Measurements from ENCODE around the gene TMC5.
"Not testable (repeated sequence)": the region's sequence is repeated elsewhere in the genome, so short reads cannot be mapped to it uniquely, and the experiment has no call there.

Gene TMC5

DNA sequence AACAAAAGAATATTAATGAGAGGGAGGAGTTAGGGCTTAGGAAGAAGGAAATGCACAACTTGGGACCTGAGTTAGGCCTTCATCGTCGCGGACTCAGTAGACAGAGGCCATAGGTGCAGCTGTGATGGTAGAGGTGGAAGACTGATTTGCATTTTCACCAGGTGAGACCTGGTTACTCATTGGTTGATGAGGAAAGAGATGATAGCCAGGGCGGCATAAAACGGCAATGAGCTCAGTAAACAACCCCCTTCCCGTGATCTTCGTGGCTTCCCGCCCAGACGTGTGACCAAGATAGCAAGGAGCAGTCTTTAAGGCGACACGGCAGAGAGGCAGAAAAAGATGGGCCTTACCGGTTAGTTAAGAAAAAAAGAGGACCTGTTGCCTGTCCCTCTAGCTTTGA, at the start of gene TMC5:
TMC5 (plus strand) TSS at position 244 of the 400 bp plus-strand sequence. CDS start 22,156 bp downstream, outside the sequence.
- no peak for DNase-seq

- DNase-seq: not testable (repeated sequence)
Observed at GRCh38 chr16:19372541-19372940, 45.1 kb upstream of the TMC5 start.

- DNase-seq: no peak
Observed at GRCh38 chr16:19374402-19374801, 43.3 kb upstream of the TMC5 start.

DNA sequence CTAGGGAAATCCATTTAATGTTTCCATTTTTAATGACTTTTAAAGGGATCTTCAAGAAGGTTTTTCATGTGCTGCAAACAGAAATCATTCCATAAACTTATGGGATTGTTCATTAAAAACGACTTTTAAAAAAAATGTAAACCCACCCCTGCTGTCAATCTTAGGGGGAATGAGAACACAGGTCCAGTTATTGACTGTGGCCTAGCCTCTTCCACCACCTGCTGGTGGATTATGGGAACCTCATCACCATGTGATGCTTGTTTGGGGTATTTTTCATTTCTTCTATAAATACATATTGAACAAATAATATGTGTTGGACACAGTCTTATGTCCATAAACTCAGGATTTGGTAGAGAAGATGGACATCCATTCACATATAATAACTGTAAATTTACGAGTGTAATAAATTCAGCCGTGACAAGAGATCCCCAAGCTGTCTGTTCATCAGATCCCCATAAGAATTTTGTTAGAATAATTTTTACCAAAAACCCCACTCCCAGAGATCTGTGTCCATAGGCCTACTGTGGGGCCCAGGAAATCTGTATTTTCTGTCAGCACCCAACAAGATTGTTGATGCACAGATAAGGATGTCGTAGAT, 42.0 kb upstream of the TMC5 start:
- DNase-seq: peak; percentile 65

GRCh38 chr16:19377864-19378263, 39.8 kb upstream of the TMC5 start:
- DNase-seq: no peak

DNA sequence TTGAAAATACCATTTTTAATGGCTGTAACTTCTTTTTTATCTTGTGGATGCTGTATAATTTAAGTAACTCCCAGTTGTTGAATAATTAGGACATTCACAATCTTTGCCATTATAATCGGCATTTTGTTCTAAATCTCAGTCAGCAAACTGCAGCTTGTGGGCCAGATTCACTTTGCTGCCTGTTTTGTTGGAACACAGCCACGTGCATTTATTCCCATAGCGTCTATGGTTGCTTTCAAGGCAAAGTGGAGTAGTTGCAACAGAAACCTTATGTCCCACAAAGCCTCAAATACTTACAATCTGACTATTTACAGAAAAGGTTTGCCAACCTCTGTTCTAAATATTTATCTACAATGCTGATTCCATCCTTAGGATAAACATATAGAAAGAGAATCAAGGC, 39.2 kb upstream of the TMC5 start:
- DNase-seq: no peak

DNA sequence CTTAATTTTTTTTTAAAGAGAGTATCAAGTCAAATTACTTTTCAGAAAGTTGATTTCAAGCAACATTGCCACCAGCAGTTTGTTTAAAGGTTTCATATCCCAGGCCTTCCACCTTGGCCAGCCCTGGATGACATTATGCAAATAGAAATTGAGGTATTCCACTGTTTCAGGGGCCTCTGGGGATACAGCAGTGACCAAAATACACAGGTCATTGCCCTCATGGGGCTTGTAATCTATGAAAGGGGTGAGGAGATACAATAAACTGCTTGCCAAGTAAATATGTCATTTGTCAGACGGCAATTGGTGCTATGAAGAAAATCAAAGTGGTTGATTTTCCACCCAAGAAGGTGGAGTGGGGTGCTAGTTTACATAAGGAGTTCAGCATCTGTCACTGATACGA, 37.8 kb upstream of the TMC5 start:
- DNase-seq: no peak

DNA sequence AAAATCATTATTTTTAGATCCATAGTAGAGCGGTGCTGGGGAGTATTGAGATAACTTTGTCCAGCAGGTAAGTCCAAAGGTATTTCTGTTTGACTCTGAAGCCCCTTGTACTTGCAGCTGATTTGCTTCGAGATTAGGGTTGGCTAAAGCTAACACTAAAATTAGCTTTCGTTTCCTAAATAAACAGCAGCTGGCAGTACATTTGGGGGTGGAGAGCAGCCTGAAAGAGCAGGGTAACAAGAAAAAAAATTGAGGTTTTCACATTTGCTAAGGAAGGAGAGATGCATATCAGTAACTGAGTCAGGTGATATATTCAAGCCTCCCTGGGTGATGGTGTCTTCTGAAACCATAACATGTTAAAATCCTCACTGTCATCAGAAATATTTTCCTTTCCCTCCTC, 37.4 kb upstream of the TMC5 start:
- DNase-seq: peak; percentile 16

GRCh38 chr16:19382084-19382801, 35.4 kb upstream of the TMC5 start:
- DNase-seq: peak; percentile 76

DNA sequence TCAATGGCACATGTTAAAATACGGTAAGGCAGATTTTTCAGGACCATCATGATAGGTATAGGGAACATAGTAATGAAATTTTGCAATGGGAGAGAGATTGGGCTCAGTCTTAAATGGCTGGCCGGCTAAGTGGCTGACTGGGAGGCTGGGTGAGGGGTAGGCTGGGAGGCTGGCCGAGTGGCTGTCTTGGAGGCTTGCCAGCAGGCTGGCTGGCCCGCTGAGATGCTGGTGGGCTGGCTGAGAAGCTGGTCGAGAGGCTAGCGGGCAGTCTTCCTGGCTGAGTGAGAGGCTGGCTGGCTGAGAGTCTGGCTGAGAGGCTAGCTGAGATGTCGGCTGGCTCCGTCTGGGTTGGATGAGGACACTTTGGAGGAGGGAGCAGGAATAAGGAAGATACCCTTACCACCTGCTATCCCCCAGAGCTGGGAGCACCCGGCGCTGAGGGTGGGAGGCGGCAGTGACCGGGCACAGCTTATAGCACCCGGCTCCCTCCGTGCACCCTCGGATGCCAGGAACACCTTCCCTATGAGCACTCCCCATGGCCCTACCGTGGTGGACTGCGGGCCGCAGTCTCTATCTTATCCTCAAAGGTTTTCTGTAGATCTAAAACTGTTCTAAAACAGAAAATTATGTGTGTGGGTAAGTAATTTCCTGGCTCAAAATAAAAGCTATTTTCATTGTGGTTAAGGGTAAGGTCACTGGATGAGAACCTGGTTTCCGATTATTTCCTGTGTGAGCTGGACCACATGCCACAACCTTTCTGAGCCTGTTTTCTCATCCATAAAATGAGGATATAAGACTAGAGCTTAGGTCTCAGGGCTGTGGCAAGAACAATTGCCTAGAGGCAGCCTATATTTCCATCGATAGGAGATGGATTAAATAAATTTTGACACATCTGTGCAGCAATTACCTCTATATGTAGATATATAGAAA, 34.5 kb upstream of the TMC5 start:
- DNase-seq: peak; percentile 89

DNA sequence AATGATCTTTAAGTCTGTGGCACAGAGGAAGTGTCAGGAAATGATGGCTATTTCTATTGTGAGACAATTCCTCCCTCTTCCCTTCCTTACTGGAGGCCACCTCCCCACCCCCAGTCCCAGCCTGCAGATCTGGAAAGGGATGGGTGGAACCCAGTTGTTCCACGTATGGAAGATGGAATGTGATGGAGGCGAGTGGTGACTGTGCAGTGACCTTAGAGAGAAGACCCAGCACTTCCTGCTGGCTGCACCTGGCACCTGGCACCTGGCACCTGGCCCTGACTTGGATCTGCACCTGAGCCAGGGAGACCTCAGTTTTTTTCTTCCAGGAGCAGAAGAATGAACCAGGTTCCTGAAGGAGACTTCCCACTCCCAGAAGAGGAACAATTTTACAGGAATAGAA, 33.0 kb upstream of the TMC5 start:
- DNase-seq: no peak

DNA sequence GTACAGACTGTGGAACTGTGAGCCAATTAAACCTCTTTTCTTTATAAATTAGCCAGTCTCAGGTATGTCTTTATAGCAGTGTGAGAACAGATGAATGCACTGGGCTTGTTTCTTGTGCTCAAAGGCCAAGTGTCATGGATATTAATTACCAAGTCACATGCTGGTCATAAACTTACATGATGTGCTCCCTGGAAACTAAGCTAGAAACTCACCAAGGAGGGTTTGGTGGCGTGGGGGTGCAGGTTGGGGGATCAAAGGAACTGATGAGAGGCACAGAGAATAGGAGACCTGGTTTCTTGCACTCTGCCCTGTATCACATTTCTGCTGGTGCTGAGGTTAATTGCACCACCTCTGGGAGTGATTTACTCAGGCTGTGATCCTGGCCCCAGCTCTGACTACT, 31.2 kb upstream of the TMC5 start:
- DNase-seq: no peak

GRCh38 chr16:19389246-19389645, 28.4 kb upstream of the TMC5 start:
- peak; percentile 86 for DNase-seq

GRCh38 chr16:19391185-19391776, 26.4 kb upstream of the TMC5 start:
- DNase-seq: not testable (repeated sequence)

GRCh38 chr16:19392352-19392751, 25.3 kb upstream of the TMC5 start:
- no peak for DNase-seq

- DNase-seq: no peak
Observed at GRCh38 chr16:19393226-19394111, 24.2 kb upstream of the TMC5 start.

DNA sequence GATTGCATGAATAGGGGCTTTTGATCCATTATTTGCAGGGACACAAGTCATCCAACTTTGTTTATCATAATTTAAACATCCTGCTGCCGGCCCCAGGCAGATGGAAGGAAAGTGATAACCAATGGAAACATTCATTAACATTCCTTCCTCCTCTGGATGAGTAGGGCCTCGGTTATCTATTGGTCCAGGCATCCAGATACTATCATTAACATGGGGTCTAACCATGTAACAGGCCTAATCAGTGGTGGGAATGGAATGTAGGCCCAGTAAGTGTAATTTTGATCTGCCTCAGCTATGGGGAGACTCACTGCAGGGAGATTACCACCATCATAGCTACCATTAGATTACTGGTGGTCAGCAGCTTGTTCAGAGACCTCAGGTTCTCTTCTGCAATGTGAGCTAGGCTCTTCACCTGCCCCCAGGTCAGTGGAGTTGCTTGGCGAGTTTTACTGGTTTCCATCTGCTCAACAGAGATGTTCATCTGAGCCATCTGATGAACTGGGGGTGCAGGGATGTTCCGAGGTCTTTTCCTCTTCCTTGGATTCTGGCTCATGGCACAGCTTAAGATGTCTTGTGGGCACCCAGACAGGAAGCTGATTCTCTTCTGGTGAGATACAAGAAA, 21.9 kb upstream of the TMC5 start:
- not testable (repeated sequence) for DNase-seq

DNA sequence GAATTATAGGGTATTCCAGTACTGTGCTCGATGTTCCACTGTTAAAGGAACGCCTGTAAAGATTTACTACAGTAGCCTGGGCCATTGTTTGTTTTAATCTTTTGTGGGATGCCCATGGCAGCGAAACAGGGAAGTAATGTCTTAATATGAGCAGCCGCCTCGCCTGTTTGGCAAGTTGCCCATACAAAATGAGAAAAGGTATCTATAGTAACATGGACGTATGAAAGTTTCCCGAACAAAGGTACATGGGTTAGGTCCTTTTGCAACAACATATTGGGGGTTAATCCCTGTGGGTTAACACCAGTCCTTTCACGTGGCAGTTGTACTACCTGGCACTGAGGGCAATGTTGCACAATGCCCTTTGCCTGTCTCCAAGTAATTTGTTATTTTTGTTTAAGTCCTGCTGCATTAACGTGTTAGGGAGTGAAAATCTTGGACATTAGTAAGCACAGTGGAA, 21.1 kb upstream of the TMC5 start:
- DNase-seq: peak; percentile 83

GRCh38 chr16:19397373-19397772, 20.3 kb upstream of the TMC5 start:
- DNase-seq: not testable (repeated sequence)

DNA sequence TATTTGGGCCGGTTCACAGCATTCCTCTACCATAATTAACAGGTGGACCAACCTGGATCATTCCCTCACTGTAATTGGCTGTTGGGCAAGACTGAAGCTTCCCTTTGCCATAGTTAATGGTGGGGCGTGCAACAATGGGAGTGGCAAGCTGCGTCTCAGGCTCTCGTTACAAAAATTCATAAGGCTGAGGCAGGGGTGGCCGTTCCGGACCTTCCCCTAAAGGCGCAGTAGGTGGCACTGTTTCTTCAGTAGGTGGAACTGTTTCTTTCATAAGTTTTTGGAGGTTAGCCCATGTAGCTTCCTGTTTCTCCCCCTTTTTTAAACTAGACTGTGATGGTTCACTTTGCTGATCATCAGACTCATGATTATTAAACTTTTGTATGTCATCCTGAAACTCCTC, 17.0 kb upstream of the TMC5 start:
- DNase-seq: no peak

- no peak for DNase-seq
Observed at GRCh38 chr16:19406891-19407491, 10.7 kb upstream of the TMC5 start.
